Esophagus squamous epithelium (tissue), 4 donors: Measurements from ENCODE around the gene NUP43.

Experiments
- POLR2A ChIP-seq, 4 donors: fragments of 450-650 bp; IDR thresholded peaks; one replicate each; pipeline ENCODE4 v1.6.1; 2017; ENCODE audit warnings: antibody characterized with exemption in 4 of 4, mild to moderate bottlenecking in 4 of 4, moderate library complexity in 3 of 4
- TF ChIP-seq, protein P1 (sequence below), 6 experiments: fragments of 450-650 bp in 4 of 6; fragments of 200-600 bp in 2 of 6; sonication (generic) in 2 of 6; IDR thresholded peaks; one replicate each; pipeline ENCODE4 v1.5.1; 2016 to 2019; ENCODE audit warnings: antibody characterized with exemption in 6 of 6, mild to moderate bottlenecking in 4 of 6, moderate library complexity in 4 of 6

DNA sequence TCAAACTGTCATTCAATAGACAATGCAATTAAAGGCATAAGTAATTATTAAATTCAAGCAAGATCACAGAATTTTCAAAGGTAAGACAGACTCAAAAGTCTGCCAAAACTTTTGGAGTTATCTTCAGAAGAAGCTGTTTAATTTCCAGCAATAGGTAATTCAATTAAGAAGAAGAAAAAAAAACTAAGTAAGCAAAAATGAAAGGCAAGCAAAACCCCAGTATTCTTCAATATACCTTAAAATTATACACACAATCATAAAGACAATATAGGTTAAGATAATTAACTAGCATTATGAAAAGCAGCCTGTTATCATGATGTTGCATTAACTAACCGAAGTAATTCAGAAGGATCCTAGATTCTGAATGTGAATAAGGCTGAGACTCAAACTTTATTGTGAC, 31.9 kb downstream of the NUP43 start:
- TF ChIP-seq POLR2A (IDR thresholded peaks at IDR 0.05): no peak
- TF ChIP-seq, protein P1, sequence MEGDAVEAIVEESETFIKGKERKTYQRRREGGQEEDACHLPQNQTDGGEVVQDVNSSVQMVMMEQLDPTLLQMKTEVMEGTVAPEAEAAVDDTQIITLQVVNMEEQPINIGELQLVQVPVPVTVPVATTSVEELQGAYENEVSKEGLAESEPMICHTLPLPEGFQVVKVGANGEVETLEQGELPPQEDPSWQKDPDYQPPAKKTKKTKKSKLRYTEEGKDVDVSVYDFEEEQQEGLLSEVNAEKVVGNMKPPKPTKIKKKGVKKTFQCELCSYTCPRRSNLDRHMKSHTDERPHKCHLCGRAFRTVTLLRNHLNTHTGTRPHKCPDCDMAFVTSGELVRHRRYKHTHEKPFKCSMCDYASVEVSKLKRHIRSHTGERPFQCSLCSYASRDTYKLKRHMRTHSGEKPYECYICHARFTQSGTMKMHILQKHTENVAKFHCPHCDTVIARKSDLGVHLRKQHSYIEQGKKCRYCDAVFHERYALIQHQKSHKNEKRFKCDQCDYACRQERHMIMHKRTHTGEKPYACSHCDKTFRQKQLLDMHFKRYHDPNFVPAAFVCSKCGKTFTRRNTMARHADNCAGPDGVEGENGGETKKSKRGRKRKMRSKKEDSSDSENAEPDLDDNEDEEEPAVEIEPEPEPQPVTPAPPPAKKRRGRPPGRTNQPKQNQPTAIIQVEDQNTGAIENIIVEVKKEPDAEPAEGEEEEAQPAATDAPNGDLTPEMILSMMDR (IDR thresholded peaks at IDR 0.05): no peak
